Endothelial cell of umbilical vein (primary cell): ENCODE data around the gene HDAC9. TPM values are rescaled to one million over a fixed set of nuclear protein-coding genes. Genes with fewer than 3 reads are reported as not detected.

Experiments used
- BruUV-seq: library from RNA; stranded (reverse); fragments of 400-500 nt; replicated peaks from 2 replicates; lab custom pipeline; 2021; lab: Mats Ljungman, UMichigan
- CTCF ChIA-PET: fragments of 300-600, 350-600 bp; sonication (Branson Sonifier 250); formaldehyde crosslinking; loops from one replicate; lab custom pipeline; 2021; ENCODE audit warnings: antibody characterized with exemption, inconsistent platforms; lab: Charles Lee
- POLR2A ChIA-PET: fragments of 300-600, 350-600 bp; sonication (Branson Sonifier 250); formaldehyde crosslinking; loops from one replicate; lab custom pipeline; 2021; ENCODE audit warnings: antibody characterized with exemption, inconsistent platforms; lab: Charles Lee
- DNase-seq: peaks from one replicate; pipeline ENCODE4 v3.0.0-alpha.2; 2011; ENCODE audit warnings: low read depth, low spot score
- FAIRE-seq: peaks from 2 replicates; lab custom pipeline; 2011; peaks lifted over from hg19 to GRCh38; lab: Jason Lieb, UNC
- H2AFZ ChIP-seq: 2 replicates; pipeline ENCODE4 v1.6.0; 2012; ENCODE audit warnings: low read depth, low read length, control low read depth, inconsistent platforms
- H3K27ac ChIP-seq: 2 replicates; pipeline ENCODE4 v1.5.1; 2011; ENCODE audit warnings: low read depth, mild to moderate bottlenecking, control low read depth, low read length, moderate library complexity; ENCODE audit not compliant: insufficient read depth
- H3K27me3 ChIP-seq, 2 experiments: 2 replicates each; pipeline versions ENCODE4 v1.6.0 to v1.6.1; 2011; ENCODE audit warnings: low read length in 2 of 2, mixed read lengths in 1 of 2; ENCODE audit not compliant: control insufficient read depth in 2 of 2, insufficient read depth in 2 of 2
- H3K36me3 ChIP-seq, 2 experiments: 2 replicates in 1 of 2; 3 replicates in 1 of 2; pipeline ENCODE4 v1.5.1; 2011; ENCODE audit warnings: low read length in 2 of 2, mild to moderate bottlenecking in 1 of 2, moderate library complexity in 1 of 2; ENCODE audit not compliant: control insufficient read depth in 2 of 2, insufficient read depth in 2 of 2; ENCODE audit errors: extremely low read depth in 1 of 2
- H3K4me1 ChIP-seq: 3 replicates; pipeline ENCODE4 v1.5.1; 2011; ENCODE audit warnings: mild to moderate bottlenecking, low read length; ENCODE audit not compliant: control insufficient read depth, insufficient read depth; ENCODE audit errors: extremely low read depth
- H3K4me2 ChIP-seq: 2 replicates; pipeline ENCODE4 v1.6.1; 2011; ENCODE audit warnings: low read length, control low read depth, mixed read lengths; ENCODE audit not compliant: insufficient read depth
- H3K4me3 ChIP-seq, 3 experiments: fragments of 200-600 bp in 1 of 3; sonication (generic), shearing (Covaris generic) in 1 of 3; replicated peaks in 1 of 3; 2 replicates each; pipeline ENCODE4 v1.5.1; 2011 to 2016; ENCODE audit warnings: control low read depth in 3 of 3, low read length in 3 of 3, mild to moderate bottlenecking in 2 of 3, inconsistent platforms in 1 of 3, low read depth in 1 of 3, moderate library complexity in 1 of 3; ENCODE audit not compliant: insufficient read depth in 1 of 3
- H3K79me2 ChIP-seq: 2 replicates; pipeline ENCODE4 v1.6.0; 2012; ENCODE audit warnings: low read length, inconsistent platforms; ENCODE audit not compliant: control insufficient read depth, insufficient read depth
- H3K9ac ChIP-seq: replicated peaks from 2 replicates; pipeline ENCODE3; 2011; ENCODE audit warnings: low read length, control low read depth; ENCODE audit not compliant: insufficient read depth; ENCODE audit errors: extremely low read depth
- H3K9me1 ChIP-seq: replicated peaks from 3 replicates; pipeline ENCODE4 v1.6.0; 2011; ENCODE audit warnings: mild to moderate bottlenecking, low read length; ENCODE audit not compliant: control insufficient read depth, insufficient read depth; ENCODE audit errors: extremely low read depth
- H3K9me3 ChIP-seq: replicated peaks from 2 replicates; pipeline ENCODE4 v1.5.1; 2012; ENCODE audit warnings: low read length, inconsistent platforms; ENCODE audit not compliant: control insufficient read depth, insufficient read depth
- H4K20me1 ChIP-seq: replicated peaks from 2 replicates; pipeline ENCODE3; 2011; ENCODE audit warnings: mild to moderate bottlenecking, low read length; ENCODE audit not compliant: control insufficient read depth, insufficient read depth; ENCODE audit errors: extremely low read depth
- CTCF ChIP-seq, 2 donors: IDR thresholded peaks; 1 replicate in 1 of 2; 2 replicates in 1 of 2; pipeline ENCODE4 v1.5.1; 2011; ENCODE audit warnings: low read length in 2 of 2, mild to moderate bottlenecking in 2 of 2, moderate library complexity in 2 of 2, control low read depth in 1 of 2, inconsistent platforms in 1 of 2, low read depth in 1 of 2; ENCODE audit not compliant: insufficient read depth in 1 of 2; ENCODE audit errors: extremely low read depth in 1 of 2
- EZH2 ChIP-seq: IDR thresholded peaks from 2 replicates; pipeline ENCODE4 v1.6.1; 2012; ENCODE audit warnings: borderline replicate concordance, low read depth, mild to moderate bottlenecking, moderate library complexity, low read length, inconsistent platforms; ENCODE audit not compliant: severe bottlenecking
- FOS ChIP-seq: IDR thresholded peaks from 2 replicates; pipeline ENCODE4 v1.6.1; 2011; ENCODE audit warnings: mild to moderate bottlenecking, low read length, moderate library complexity, borderline replicate concordance; ENCODE audit not compliant: insufficient read depth
- GATA2 ChIP-seq: IDR thresholded peaks from 2 replicates; pipeline ENCODE4 v1.7.0; 2011; ENCODE audit warnings: low read depth, mild to moderate bottlenecking, moderate library complexity, mixed read lengths, low read length; ENCODE audit not compliant: insufficient read length, insufficient read depth
- JUN ChIP-seq: IDR thresholded peaks from 2 replicates; pipeline ENCODE4 v1.6.1; 2011; ENCODE audit warnings: borderline replicate concordance, low read depth; ENCODE audit not compliant: insufficient read length, insufficient read depth
- MAX ChIP-seq: IDR thresholded peaks from 2 replicates; pipeline ENCODE4 v1.6.1; 2011; ENCODE audit not compliant: insufficient read depth, insufficient read length
- MYC ChIP-seq: IDR thresholded peaks from one replicate; pipeline ENCODE4 v1.6.1; 2011; ENCODE audit warnings: mild to moderate bottlenecking, low read depth, low read length
- POLR2A ChIP-seq: IDR thresholded peaks from 2 replicates; pipeline ENCODE4 v1.6.1; 2012; ENCODE audit warnings: low read depth, mild to moderate bottlenecking, control low read depth, low read length
- POLR2AphosphoS5 ChIP-seq: IDR thresholded peaks from 2 replicates; pipeline ENCODE4 v1.6.1; 2012; ENCODE audit warnings: low read depth, mild to moderate bottlenecking, control low read depth, low read length, moderate library complexity; ENCODE audit not compliant: insufficient read depth
- dilution Hi-C: fragments of 300-500 bp; cut with MboI; formaldehyde crosslinking; loops from one replicate; pipeline ENCODE4 v1.15.0; 2019; ENCODE audit warnings: low sequenced_read_pairs; ENCODE audit not compliant: extremely low pct_ligation_motif_present
- intact Hi-C: fragments of 100-400 bp; cut with micrococcal nuclease; formaldehyde crosslinking; loops from one replicate; pipeline ENCODE4 v1.10.0; 2022
- polyA plus RNA-seq, 4 experiments: library from polyadenylated mRNA; depleted of rRNA in 3 of 4; stranded (reverse) in 3 of 4; unstranded in 1 of 4; fragments of >200 nt; gene quantifications; 2 replicates each; pipeline versions ENCODE4 v1.2.1 to v1.2.3, GENCODE V29; 2011 to 2012; ENCODE audit warnings: missing spikeins in 1 of 4
- total RNA-seq: library from RNA; stranded (reverse); gene quantifications from 2 replicates; pipeline ENCODE4 v1.2.3, GENCODE V29; 2021

The HDAC9 gene
- total and polyA plus RNA-seq, 2 donors (not counting 3 experiments of a cell fraction or from before 2014, with no cell fraction given): 1.8 to 11.6 TPM

GRCh38 chr7:18771834-18772566 lies 276.5 kb downstream of the HDAC9 start:
- H3K9me3 ChIP-seq: no peaks in the 10 kb centered on the region
- DNase-seq: no peak
- H4K20me1 ChIP-seq: no peaks in the 10 kb centered on the region
- TF ChIP-seq CTCF (IDR thresholded peaks at IDR 0.05; ENCODE audit: extremely low read depth in 1 of 2, insufficient read depth in 1 of 2, low read depth in 1 of 2, low read length in 2 of 2): no peak
- no peaks in the 10 kb centered on the region for H3K79me2 ChIP-seq
- POLR2A ChIA-PET: no interaction called here
- no peak overlapping the region for H3K4me2 ChIP-seq
- no peak overlapping the region for H3K9ac ChIP-seq
- H3K4me3 ChIP-seq: no peak overlapping the region
- H3K27me3 ChIP-seq: no peaks in the 10 kb centered on the region
- intact Hi-C loops: no loop called here
- H3K9me1 ChIP-seq: no peaks in the 10 kb centered on the region
- no peak for FAIRE-seq
- dilution Hi-C loops: no loop called here
- H2AFZ ChIP-seq: no peak overlapping the region
- H3K36me3 ChIP-seq: no peaks in the 10 kb centered on the region
- CTCF ChIA-PET: interaction anchor here (0.7 kb wide), 1 partner anchor 28 kb away, joined by 3 read pairs; no protein-coding TSS in a partner anchor
- H3K4me1 ChIP-seq: no peaks in the 10 kb centered on the region
- no TSS peak for BruUV-seq
- H3K27ac ChIP-seq: no peak overlapping the region

GRCh38 chr7:18772567-18772965 lies 277.0 kb downstream of the HDAC9 start:
- POLR2A ChIA-PET: no interaction called here
- Histone ChIP-seq H3K9ac (no peak overlapping the region), H2AFZ (no peak overlapping the region), H3K36me3 (no peaks in the 10 kb centered on the region), H3K27ac (no peak overlapping the region), H3K9me3 (no peaks in the 10 kb centered on the region), H4K20me1 (no peaks in the 10 kb centered on the region), H3K4me1 (no peaks in the 10 kb centered on the region), H3K27me3 (no peaks in the 10 kb centered on the region), H3K4me3 (no peak overlapping the region), H3K9me1 (no peaks in the 10 kb centered on the region), H3K4me2 (no peak overlapping the region), H3K79me2 (no peaks in the 10 kb centered on the region)
- BruUV-seq: no TSS peak
- intact Hi-C loops (no loop called here), dilution Hi-C loops (no loop called here)
- FAIRE-seq (no peak), DNase-seq (no peak)
- TF ChIP-seq EZH2 (no peak), JUN (no peak), GATA2 (no peak), CTCF (IDR thresholded peaks at IDR 0.05; ENCODE audit: extremely low read depth in 1 of 2, insufficient read depth in 1 of 2, low read depth in 1 of 2, low read length in 2 of 2) (no peak), POLR2AphosphoS5 (no peak), MYC (no peak), MAX (no peak), POLR2A (no peak), FOS (no peak)
- CTCF ChIA-PET: interaction anchor here (0.7 kb wide), 1 partner anchor 27 kb away, joined by 3 read pairs; no protein-coding TSS in a partner anchor
